Muscle of back (tissue), 11 donors: ENCODE results near the gene NUAK2. TPM values are rescaled to one million over a fixed set of nuclear protein-coding genes. Genes with fewer than 3 reads are reported as not detected.

ENCODE experiments used
- DNase-seq, 3 donors: peaks; one replicate each; pipeline versions ENCODE4 v3.0.0 to v3.0.0-alpha.2; 2013
- polyA plus RNA-seq, 10 donors: library from polyadenylated mRNA; unstranded; fragments of 120-200 nt; gene quantifications; one replicate each; pipeline ENCODE4 v1.2.1, GENCODE V29; 2013; ENCODE audit not compliant: insufficient read length in 10 of 10

Gene NUAK2
- polyA plus RNA-seq, 10 donors, result 0.28 to 1.2 (median 0.65) TPM

DNA sequence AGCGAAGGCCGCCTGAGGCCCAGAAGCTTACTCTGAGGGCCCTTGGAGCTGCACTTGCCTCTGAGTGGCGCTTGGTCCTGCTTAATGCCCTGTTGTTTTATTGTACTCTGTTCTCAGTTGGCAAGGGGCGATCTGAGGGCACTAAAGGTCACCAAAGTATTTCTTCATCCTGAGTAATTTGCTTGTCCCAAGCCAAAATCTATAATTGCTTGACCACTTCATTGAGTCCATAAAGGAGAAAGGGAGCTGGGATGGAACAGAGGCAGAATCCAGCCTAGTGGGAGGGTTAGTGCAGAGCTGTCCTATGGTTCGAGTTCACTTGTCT is 376 bp upstream of the NUAK2 start:
- no peak for DNase-seq

DNA sequence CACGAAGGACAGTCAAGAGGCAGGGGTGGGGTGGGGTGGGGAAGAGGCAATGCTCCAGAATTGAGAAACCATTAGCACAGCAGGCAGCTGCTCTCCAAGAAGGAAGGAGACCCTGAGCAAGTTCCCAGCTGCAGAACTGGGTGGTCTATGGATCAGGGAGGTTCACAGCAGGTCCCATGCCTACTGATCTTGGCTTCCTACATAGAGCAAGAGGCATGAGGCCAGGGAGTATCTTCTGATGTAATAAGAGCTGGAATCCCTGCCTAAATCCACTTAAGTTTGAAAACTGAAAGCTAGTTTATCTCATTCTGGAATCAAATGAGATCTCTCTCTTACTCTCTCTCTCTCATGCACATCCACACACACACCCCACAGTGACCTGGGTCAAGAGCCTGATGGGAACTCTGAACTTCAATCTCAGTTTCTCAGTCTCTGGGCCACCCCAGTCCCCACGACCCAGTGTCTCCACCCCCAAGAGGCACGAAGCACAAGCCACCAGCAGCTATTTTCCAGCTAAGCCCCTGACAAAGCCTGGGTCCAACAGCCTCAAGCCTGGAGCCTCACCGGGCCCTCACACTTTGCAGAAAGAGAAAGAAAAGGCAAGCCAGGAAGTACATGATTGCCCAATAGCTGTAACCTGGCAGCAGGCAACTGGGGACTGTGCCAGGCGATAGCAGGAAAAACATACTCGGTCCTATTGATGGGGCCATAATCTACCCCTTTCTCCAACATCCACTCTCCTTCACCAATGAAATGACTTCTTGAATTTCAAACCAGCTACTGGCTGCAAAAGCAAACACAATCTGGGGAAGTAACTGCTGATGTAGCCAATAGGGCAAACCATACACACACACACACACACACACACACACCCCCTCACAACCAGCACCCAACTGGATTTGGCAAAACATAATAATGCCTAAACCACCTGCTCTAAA is 2.2 kb downstream of the NUAK2 start:
- DNase-seq, result peak in 1 of 3 donors; percentile 45

DNA sequence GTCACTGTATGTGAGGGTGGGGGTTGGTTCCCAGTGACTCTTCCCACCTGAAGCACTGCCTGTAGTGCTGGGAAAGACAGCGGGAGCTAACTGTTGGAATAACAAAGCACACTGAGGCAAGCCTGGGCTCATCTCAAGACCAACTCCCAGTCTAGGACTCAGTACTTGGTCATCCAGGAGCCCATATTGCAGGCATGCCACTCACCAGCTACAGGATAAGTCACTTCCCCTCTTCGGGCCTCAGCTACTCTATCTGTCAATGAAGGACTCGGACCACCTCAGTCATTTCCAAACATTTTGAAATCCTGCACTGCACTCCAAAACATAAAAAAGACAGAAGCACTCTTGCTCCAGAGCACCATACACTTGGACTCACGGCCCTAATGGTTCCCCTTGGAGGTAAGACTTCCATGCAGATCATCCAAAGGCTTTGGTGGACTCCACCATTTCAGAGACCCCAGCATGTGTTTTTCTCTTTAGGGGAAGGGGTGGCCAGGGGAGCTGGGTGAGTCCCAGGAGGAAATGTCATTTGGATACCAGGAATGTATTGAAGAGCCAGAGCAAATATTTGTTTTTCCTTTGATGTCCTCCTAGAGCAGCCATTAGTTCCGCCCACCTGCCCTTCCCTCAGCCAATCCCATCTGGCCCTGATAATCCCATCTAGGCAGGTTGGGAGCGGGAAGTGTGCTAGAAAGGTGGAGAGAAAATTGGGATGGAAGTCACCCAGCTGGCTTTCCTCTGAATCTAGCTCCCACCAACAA is 3.1 kb downstream of the NUAK2 start:
- DNase-seq, result no peak

DNA sequence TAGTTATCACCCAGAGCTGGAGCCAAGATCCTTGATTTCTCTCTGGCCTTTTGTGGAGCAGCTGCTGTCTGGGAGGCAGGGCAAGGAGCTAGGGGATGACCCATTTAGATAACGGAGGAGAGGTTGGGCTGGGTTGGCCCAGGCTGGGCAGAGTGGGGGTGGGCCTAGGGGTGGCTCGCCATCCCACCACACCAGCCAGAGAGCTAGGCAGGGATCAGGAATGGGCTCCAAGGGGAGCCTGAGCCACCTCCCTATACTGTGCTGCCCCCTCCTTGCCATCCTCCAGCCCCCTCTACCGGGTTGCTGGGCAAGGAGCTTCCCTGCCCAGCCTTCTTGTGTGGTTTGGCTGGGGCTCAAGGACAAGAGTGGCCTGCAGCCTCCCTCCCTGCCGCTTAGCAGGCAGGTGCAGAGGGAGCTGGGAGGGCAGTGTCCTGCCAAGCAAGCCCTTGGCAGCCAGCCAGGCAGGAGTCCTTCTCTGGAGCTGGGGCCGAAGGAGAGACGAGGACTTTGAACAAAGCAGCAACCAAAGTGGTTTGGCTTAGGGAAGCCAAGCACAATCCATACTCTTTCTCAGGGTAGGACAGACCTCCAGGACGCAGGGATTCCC is 4.1 kb downstream of the NUAK2 start:
- peak; percentile 44 to 59 (median 46) for DNase-seq

DNA sequence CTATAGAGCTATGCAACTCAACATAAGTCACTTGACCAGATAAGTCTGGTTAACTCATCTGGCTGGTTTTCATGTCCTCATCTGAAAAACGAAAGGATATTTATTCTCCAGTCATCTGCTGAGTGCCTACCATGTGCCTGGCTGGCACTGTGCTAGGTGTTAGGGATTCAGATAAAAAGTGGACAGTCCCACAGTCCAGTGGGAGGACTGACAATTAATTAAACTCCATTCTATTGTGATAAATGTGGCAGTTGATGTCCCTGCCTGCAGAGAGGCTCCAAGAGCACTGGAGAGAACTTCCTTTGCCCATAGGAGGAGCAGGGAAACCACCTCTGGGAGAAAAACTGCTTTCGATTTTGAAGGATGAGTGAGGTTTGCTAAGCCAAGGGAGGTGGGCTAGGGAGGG is 5.4 kb downstream of the NUAK2 start:
- no peak for DNase-seq

DNA sequence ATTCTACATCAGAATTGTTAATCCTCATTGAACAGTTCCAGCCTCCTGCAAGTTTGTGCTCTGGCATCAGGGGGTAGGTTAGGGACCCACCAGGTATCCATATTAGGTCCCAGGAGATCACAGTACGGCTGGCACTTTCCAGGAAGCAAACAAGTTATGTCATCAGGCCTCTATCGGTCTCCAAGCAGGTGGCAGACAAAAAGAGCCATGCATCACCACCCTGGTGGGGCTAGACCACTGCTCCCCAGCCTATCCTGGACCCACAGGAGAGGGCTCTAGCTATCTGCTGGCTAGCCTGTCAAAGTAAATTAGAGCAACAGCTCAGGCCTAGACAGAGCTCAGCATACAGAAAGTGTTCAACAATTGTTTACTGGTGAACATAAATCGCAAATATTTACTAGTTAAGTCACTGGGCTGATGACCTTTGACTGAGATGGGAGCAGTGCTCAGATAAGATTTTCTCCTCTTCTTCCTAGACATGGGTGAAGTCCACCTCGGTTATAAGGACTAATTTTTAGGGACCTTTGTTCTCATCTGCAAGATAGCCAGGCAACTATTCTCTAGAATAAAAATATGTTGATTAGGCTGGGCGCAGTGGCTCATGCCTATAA is 6.4 kb downstream of the NUAK2 start:
- DNase-seq, result no peak

DNA sequence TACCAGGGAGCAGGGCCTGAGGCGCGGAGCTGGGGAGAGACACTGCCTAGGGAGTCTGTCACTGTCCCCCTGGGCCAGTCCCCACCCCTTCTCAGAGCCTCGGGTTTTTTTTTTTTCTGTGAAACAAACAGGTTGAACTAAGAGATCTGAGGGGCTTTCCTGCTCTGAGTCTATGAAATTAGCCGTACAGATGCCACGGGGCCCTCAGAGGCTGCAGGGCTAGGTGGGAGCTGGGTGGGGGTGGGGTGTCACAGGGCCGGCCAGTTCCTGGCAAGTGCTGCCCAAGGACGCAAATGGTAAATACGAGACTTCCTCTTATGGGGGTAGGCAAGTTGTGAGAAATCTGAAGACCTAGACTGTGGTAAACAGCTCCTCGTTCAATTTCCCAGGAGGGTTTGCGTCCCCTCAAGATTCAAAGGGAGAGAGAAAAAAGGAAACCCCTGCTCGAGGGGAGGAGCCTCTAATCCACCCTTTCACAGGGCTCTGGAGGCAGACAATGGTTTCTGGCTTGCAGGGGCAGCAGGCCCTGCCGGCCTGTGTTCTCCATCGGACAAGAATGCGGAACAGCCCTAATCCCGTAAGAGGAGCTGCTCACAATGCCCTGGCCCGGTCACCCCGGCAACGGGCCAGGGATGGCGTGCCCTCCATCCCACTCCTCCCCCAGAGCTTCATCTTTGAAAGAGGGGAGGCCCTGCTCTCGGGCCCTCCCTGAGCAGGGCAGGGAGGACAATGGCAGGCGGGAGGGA is 7.8 kb downstream of the NUAK2 start:
- peak; percentile 47 to 76 (median 49) for DNase-seq

DNA sequence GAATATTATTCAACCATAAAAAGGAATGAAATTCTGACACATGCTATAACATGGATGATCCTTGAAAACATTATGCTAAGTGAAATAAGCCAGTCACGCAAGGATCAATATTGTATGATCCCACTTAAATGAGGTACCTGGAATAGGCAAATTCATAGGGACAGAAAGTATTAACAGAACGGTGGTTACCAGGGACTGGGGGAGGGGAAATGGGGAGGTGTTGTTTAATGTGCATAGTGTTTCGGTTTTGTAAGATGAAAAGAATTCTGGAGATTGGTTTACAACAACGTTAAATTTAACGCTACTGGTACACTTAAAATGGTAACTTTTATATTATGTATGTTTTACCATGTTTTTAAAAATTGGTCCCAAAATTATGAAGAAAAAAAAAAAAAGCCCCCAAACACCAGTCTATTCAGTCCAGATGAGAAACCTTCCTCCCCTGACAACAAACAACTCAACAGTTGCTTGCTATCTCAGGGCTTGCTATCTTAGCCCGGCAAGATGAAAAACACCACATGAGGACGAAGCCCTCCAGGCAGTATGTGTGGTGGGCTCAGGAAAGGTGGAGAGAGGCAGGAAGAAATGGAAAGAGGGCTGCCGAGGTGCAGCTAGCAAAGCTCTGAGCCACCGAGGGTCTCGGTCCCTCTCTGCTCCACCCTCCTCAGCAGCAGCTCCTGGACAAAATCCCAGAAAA is 8.5 kb downstream of the NUAK2 start:
- DNase-seq, result no peak

DNA sequence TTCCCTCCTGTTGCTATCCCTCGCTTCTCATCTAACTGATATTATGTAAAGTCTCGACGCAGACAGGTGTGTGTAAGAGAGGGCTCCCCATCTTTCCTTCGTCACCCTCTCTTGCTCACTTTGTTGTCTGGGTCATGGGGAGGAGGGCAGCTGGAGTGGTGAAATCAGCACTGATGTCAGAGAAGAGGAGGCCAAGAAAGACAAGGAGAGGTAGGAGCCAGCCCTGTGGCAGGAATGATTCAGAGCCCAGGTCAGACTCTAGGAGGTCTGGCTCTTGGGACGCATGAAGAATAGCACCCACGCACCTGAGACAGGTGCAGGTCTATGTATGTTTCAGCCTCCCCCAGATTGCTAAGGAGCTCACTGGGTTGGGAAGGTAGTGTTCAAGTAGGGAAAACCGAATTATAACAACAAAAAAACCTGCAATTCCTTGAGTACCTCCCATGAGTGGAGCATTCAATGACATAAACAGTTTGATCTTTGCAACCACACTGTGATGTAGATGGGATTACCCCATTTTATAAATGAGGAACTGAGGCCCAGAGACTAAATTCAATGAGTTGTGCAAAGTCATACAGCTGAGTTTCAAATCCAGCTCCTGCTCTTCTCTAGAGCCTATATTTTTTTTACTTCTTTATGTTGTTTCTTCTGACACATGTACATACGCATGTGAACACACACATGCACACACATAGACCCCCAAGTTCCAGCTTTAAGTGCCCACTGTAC is 10.4 kb downstream of the NUAK2 start:
- DNase-seq, result no peak

DNA sequence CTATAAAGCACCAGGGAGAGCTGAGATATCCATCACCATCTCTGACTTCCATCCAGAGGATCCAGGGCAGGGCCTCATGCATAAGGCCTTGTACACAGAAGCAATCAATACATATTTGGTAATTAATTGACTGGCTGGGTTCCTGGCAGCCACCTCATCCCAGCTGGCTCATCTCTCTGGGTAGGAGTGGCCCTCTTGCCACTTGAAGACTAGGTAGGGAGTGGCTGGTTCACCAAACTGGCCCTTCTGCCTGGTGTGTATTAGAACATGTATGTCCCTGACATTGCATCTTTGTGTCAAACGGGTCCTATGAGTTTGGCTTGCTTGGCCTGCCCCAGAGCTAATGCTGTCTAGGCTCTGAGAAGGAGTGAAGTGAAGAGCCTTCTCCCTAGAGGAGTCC is 11.8 kb downstream of the NUAK2 start:
- DNase-seq, result no peak

DNA sequence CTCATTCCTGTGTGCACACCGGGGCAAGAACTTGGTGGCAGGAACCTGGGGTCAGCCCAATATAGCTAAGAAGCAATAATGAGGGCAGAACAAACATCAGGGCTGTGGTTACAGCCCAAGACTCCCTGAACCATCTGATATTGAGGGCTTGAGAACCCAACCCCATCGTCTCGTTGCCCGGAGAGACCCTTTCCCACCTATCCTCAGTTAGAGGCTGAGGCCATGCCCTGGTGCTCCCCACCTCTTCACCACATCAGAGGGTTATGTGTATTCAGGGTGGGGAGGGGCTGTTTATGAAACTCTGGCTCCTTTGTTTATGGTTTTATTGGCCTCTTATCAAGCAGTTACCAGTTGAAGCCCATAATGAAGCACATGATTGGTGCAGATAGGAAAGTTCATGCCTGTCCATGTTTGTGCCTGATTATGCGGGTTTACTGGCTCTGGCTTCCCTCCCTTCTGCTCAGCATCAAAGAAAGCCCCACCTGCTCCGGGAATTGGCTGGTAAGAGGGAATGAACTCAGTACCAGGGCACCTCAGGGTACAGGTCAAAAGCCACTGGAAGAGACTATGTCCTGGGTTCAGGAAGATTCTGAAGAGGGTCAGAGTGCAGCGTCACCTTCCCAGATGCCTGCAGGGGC is 14.5 kb downstream of the NUAK2 start:
- no peak for DNase-seq

DNA sequence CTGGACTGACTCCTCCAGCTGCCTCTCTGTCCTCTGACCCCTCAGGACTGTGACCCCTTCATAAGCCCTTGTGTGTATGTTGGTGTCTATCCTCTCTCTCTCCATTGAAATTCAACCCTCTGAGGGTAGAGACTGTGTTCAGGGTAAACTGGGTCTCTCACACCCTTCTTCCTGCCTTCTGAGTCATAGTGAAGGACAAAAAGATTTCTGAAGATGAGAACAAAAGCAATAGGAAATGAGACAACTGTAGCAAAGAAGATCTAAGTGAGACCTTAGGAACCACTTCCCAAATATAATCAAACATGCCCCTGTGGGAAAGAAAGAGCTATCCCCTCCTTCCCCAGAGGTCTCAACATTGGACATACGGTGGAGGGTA is 16.9 kb downstream of the NUAK2 start:
- DNase-seq, result no peak

DNA sequence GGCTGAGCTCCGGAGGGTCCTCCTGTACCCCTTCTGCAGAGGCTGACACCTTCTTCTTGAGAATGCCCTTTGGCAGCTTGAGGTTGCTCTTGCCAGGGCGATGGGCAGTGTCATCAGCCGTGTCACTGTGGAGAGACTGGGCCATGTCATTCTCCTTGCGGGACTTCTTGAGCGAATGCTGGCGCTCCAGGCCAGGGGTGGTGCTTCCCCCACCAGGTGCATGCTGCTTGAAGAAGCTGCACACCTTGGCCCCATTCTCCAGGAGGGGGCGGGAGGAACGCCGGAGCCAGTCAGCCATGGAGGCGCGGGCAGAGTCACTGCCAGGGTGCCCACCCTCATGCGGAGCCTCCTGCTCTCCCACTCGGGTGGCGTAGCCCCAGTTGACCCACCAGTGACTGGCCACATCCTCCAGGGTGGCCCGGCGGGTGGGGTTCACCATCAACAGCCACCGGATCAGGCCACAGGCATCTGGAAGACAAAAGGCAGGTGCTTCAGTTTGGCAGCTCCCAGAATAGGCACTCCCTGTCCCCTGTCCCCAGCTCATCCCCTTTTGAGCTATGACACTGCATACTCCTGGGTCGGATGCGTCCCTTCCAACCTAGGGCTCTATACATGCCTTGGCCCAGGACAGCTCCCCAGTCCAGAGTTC is 17.4 kb downstream of the NUAK2 start:
- DNase-seq, result no peak

DNA sequence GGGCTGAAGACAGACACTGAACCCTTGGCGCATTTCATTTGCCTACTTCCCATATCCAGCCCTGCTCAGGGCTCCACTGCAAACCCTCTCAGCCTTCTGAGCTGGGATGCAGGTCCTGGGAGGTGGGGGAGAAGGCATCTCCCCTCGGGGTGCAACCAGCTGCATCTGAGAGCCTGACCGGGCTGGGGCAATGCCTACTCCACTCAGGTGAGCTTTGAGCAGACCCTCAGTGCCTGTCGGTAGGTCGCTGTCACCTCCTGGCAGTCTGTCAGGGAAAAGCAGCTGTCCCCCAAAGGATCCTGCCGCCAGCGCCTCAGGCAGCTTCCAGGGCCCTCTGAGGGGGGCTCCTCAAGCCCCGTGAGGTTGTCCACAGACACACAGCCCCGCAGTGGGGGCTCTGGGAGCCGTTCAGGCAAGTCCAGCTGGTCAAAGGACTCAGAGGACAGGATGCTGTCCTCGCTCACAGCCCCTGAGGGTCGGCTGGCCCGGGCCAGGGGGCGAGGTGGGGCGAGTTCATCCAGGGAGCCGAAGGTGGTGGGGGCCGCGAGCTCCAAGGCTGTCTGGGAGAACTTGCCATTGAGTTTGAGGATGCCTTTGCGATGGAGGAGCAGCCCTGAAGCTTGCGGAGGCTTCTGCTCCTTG is 18.2 kb downstream of the NUAK2 start:
- DNase-seq, result no peak

DNA sequence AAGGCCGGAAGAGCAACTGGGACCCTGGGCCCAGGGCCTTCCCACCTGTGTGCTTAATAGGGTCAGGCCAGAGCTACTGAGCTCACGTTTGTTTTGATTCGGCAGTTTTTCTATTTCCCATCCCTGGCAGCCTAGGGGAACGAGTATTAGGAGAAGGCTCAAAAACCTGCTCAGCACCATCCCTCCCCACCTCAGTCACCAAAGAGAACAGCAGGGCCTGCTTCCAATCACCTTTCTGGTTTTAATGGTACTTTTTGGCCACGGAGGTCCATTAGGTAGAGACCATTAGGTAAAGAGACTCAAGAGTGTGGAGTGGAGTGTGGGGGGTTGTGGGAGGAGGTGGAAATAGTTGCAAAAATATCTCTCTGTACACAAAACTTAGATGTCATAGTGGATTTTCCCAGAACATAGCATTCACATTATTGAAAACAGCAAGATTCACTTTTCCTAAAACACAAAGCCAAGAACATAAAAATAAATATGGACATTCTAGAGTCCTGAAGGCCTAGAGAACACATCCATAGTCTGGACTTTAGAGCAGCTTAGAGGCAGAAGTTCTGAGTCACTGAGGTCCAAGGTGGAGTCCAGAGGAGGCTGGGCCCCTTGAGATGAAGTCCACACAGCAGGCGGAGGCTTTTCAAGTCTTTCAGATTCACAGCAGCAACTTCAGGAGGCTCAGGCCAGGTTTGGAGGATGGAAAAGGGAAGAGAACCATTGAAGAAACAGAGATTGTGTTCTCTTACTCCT is 19.5 kb downstream of the NUAK2 start:
- no peak for DNase-seq

DNA sequence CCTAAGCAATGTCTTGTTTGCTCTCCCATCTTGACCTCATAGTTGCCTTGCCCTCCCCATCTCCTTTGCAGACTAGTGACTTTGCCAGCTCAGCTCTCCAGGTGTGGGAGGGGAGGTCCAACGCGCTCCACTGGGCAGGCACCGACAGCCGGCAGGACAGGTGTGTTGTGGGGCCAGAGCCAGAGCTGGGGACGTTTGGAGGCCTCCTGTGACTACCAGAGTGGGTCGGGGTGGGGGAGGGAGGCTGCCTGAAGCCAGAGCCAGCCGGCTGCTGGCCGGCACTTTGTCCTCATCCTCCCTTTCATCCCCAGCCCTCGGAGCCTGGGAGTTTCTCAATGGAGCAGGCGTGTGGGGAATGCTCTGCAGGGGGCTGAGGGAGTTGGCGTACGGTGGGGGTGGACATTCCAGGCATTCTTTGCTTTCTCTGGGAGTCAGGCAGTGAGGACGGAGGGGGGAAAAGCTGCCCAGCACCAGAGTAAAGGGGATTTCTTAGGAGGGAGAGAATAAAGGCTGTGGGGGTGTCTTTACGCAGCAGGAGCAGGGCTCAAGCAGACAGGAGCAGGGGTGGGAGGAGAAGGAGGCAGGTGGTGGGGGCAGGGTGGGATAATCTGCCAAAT is 20.2 kb downstream of the NUAK2 start:
- peak in 2 of 3 donors; percentile 50 to 95 for DNase-seq

DNA sequence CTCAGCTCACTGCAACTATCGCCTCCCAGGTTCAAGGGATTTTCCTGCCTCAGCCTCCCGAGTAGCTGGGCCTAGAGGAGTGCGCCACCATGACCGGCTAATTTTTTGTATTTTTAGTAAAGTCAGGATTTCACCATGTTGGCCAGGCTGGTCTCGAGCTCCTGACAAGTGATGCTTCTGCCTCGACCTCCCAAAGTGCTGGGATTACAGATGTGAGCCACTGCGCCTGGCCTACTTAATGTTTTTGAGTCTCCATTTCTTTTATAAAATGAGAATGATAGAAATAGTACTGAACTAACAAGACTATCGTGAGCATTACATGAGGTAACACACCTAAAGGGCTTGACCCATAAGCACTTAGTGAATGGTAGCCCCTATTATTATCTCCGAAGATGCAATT is 21.4 kb downstream of the NUAK2 start:
- no peak for DNase-seq
